Measurements from ENCODE around the gene GPBAR1.

GRCh38 chr2:218293715-218294429, 33.1 kb downstream of the GPBAR1 start:
- TF ChIP-seq POLR2A (IDR thresholded peaks at IDR 0.05) (no peak), POLR2AphosphoS5 (IDR thresholded peaks at IDR 0.05; ENCODE audit: insufficient read depth in 1 of 2, low read depth in 1 of 2) (no peak)
